GM18907 (cell line): ENCODE measurements around the gene TBC1D14.
"Not testable (repeated sequence)": the region's sequence is repeated elsewhere in the genome, so short reads cannot be mapped to it uniquely, and the experiment has no call there.

Source experiments
- ATAC-seq: cut with Tn5 transposase; IDR thresholded peaks from one replicate; pipeline ENCODE4 v1.9.1; 2021; ENCODE audit warnings: mild to moderate bottlenecking, moderate library complexity; ENCODE audit not compliant: unreplicated experiment

Gene TBC1D14

DNA sequence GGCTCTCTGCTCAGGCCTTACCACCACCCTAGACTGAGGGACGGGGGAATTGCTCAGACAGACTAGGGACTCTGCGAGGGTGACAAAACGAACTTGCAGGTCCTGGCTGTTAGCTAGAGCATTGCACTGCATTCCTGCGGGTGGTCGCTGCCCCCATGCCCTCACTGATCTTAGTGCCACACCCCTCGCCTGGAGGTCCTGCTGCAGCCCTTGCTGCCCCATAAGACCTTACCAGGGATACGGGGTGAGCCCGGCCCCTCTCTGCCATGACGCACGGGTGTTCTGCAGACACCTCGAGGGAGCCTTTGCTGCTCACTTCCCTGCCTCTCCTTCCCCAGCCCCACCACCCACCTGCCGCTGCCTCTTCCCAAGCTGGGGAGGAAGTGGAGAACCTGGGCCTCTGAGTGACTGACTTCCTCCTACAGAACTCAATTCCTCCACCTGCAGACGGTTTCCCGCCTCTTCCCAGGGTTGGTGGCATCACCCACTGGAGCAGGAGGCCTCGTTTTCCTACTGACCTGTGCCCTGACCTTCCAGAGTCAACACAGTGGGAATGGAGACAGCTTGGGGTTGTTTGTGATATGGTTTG, 19.8 kb upstream of the TBC1D14 start:
- ATAC-seq, result no peak

DNA sequence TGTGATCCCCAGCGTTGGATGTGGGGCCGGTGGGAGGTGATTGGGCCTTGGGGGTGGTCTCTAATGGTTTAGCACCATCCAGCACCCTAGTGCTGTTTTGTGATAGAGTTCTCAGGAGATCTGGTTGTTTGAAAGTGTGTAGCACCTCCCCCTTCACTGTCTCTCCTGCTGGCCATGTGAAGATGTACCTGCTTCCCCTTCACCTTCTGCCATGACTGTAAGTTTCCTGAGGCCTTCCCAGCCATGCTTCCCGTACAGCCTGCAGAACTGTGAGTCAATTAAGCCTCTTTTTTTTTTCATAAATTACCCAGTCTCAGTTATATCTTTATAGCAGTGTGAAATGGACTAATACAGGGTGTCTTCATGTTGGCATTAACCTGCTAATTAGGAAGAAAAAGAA, 19.3 kb upstream of the TBC1D14 start:
- ATAC-seq, result no peak

DNA sequence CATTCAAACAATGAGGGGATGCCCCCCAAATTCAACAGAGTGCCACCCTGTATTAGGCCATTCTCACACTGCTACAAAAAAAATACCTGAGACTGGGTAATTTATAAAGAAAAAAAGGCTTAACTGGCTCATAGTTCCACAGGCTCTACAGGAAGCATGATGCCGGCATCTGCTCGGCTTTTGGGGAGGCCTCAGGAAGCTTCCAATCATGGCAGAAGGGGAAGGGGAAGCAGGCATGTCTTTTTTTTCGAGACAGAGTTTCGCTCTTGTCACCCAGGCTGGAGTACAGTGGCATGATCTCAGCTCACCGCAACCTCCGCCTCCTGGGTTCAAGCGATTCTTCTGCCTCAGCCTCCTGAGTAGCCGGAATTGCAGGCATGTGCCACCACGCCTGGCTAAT, 18.7 kb upstream of the TBC1D14 start:
- ATAC-seq, result not testable (repeated sequence)

DNA sequence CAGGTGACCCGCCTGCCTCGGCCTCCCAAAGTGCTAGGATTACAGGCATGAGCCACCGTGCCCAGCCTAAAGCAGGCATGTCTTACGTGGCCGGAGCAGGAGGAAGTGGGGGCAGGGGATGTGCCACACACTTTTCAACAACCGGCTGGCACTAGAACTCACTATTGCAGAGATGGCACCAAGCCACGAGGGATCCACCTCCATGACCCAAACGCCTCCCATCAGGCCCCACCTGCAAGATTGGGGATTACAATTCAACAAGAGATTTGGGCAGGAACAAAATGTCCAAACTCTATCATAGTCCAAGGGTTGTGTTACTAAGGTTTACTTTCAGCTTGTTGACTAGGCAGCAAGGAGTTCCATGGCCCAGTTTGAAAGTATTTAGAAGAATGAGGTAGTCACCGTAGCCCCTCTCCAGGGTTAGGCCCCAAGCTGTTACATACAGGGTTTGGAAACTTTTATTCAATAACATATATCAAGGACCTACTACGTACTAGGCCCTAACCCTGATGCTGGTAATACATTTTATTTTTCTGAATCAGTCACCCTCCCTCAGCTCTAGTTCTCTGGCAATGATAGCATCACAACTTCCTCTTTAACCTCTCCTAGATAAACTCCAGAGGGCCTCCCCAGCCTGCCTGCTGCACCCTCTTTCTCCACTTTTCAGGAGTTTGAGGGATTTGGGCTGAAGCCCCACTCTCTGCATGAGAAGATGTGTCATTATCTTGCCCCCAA, 18.0 kb upstream of the TBC1D14 start:
- ATAC-seq, result peak; percentile 25

DNA sequence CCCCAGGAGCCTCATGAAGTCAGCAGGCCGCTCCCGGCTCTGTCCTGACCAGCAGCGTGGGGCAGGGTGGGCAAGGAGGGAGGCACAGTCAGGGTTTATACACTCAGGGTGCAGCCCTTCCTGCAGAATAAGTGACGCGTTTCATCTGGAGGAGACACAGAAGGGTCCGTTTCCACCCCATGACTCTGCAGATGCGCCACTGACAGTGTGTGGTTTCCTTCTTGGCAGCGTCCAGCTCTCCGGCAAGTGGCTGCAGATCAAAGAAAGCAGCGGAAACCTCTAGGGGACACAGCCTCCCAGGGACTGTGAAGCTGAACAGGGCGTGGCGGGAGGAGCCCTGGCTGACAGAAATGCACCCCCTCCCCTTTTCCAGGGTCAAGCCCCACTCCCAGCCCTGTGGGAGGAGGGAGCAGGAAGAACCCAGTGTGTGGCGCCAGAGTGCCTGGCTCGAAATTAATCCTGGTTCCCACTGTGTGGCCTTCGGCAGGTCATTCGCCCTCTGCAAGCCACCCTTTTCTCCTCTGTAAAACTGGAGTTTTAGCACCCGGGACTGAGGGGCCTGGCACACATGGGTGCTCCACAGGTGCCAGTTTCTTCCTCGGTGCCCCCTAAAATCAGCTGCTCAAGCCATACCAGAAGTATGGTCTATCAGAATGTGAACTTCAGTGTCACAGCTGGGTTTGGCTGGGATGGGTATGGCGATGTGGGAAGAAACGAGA, 17.3 kb upstream of the TBC1D14 start:
- ATAC-seq, result peak; percentile 65

DNA sequence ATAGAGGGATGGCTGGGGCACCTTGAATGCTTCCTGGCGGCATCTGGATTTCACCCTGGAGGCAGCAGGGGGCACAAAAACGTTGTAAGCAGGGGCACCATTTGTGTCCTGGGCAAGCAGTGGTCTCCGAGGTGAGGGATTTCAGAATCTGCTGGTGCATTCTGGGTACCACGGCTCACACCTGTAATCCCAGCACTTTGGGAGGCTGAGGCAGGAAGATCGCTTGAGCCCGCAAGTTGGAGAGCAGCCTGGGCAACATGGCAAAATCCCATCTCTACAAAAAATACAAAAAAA, 16.8 kb upstream of the TBC1D14 start:
- ATAC-seq, result no peak

DNA sequence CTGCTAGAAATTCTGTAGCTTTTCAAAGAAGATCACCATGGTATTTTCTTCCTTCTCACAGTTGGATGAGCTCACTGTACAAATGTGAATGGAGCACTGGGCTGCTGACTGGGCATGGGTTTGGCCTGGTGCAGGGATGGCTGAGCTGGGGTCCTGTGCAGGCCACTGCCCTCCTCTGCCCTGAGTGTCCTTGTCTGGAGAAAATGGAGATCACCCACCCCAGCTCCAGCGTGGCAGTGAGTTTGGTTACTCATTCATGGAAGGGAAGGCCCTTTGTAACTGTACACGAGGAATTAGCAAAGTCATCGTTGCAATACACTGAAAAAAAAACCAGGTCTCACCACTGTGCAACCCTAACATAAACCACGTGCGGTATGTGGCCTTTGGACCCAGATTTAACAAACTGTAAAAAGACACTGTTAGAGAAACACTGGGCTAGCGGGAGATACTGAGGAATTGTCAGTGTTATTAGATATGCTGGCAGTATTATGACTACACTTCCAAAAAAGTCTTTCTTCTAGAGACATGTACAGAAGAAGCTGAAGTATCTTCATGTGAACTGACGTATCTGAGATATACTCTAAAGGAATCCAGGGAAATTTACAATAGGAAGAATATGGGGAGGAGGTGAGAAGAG, 16.1 kb upstream of the TBC1D14 start:
- no peak for ATAC-seq

DNA sequence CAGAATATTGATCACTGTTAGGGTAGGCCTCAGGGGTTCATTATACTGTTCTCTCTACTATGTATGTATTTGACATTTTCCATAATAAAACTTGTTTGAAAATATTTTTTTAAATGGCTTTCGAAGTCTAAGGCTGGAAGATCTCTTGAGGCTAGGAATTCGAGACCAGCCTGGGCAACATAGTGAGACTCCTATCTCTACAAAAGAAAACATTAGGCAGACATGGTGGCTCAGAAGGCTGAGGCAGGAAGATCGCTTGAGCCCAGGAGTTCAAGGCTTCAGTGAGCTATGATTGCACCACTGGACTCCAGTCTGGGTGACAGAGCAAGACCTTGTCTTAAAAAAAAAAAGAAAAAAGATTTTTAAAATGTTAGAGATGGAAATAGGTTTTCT, 15.5 kb upstream of the TBC1D14 start:
- ATAC-seq, result no peak

DNA sequence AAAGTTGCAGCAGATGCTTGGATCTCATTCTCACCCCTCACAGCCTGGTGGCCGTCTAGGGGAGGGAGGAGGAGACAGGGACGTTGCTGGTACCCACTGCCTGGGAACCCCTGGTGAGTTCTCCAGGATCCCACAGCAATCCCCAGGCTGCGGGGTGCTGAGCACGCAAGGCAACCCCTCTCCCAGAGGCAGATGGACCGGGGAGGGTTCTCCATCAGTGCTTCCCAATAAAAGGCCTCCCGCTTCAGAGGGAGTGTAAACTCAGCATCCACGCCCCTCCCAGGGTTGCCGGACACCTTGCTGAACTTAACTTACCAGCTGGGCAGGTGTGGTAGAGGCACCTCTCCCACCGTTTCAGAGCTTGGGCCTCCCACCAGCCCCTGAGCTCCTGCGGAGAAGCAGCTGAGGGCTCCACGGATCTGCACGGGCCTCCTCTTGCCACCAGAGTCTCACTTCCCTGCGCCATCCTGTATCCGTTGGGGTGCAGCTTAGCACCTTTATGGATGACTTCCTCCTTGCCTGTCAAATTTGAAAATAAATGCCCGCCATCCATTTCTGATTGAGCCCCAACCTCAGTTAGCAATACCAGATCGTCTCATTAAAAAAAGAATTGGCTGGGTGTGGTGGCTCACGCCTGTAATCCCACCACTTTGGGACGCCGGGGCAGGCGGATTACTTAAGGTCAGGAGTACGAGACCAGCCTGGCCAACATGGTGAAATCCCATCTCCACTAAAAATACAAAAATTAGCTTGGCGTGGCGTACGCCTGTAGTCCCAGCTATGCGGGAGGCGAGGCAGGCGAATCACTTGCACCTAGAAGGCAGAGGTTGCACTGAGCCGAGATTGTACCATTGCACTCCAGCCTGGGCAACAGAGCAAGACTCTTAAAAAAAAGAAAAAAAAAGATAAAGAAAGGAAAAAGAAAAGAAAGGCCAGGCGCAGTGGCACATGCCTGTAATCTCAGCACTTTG, 14.8 kb upstream of the TBC1D14 start:
- ATAC-seq, result no peak

DNA sequence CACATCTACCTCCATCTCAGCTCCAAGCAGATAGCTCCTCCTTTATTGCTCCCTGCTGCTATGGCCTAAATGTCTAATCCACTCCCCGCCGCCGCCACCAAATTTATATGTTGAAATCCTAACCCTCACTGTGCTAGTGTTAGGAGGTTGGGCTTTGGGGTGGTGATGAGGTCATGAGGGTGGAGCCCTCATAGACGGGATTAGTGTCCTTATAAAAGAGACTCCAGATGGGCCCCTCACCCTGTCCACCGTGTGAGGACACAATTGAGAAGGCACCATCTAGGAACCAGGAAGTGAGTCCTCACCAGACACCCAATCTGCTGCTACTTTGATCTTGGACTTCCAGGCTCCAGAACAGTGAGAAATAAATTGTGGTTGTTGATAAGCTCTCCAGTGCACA, 13.6 kb upstream of the TBC1D14 start:
- no peak for ATAC-seq

DNA sequence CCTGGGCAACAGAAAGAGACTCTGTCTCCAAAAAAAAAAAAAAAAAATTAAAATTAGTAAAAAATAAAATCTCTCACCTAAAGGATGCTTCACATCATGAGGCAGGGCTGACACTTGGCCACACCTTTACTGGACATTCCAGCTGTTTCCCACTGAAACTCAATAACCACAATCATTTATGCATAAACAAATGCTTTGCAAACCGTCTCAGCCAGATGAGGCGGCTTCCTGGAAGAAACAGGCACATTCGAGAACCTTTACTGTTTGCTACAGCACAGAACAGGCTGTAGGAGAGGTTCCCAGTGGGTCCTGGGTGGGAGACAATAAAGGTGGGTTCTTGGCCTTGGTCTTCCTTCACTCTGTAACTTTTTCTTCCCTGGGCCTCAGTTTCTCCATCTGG, 10.9 kb upstream of the TBC1D14 start:
- no peak for ATAC-seq

DNA sequence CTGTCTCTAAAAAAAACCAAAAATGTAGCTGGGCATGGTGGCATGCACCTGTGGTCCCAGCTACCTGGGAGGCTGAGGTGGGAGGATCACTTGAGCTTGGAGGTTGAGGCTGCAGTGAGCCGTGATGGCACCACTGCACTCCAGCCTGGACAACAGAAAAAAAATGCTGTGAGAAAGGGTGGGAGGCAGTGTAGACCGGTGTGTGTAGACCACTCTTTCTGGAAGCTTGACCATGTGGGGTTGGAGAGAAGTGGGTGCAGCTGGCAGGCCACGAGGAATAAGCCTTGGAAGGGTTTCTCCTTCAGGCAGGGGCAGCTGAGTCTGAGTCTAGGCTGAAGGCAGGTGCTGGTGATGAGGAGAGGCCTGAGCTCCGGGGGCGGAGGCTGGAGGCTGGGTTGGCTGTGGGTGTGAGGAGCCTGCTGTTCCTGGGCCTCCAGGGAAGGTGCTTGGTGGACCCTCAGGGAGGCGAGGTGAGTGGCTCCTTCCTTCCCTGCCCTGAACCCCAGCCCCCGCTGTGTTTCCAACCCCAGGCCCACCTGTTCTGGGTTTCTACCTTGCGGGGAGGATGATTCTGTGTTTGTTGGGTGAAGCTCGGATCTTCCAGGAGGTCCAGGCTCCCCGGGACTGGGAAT, 9.3 kb upstream of the TBC1D14 start:
- ATAC-seq, result no peak

DNA sequence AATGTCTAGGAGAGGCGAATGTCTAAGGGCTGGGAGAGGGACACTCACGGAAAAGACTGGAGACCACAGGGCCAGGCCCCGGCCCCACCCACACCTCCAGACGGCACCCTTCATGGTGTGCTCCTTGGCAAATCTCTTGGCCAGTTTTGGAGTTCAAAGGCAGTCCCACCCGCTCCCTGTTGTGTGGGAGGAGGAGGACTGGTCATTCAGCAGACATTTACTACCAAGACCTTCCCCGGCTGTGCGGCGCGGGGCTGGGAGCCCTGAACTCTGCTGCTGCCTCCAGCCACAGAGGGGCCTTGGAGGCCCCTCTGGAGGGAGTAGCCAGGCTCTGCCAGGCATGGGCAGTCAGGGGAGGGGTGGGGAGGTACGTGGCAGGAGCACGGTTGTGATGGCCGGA, 8.7 kb upstream of the TBC1D14 start:
- no peak for ATAC-seq

DNA sequence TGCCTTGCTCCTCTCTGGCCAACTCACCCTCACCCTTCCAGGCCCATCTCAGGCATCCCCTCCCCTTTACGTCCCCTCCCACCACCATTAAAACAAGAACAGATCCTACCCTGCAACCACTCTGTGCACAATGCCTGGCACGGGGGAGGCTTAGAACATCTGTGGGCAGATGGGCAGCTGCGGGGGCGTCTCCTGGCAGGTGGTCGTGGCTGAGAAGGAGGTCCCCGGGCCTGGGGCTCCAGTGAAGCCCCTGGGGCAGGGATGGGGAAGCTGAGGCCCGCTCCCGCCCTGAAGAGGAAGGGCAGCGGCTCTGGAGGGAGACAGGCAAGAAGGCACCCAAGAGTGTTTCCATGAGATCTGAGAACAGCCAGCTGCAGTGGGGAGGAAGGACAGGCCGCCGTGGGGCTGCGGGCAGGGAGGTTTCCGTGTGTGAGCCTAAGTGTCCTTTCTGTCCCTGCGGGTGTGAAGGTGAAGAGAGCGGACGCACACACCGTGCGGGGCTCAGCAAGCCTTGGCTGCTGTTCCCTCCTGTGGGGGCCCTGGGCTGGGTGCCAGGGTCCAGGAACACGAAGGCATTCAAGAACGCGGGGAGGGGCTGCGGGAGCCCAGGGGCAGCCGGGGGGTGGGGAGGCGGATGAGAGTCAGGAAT, 7.8 kb upstream of the TBC1D14 start:
- ATAC-seq, result no peak

DNA sequence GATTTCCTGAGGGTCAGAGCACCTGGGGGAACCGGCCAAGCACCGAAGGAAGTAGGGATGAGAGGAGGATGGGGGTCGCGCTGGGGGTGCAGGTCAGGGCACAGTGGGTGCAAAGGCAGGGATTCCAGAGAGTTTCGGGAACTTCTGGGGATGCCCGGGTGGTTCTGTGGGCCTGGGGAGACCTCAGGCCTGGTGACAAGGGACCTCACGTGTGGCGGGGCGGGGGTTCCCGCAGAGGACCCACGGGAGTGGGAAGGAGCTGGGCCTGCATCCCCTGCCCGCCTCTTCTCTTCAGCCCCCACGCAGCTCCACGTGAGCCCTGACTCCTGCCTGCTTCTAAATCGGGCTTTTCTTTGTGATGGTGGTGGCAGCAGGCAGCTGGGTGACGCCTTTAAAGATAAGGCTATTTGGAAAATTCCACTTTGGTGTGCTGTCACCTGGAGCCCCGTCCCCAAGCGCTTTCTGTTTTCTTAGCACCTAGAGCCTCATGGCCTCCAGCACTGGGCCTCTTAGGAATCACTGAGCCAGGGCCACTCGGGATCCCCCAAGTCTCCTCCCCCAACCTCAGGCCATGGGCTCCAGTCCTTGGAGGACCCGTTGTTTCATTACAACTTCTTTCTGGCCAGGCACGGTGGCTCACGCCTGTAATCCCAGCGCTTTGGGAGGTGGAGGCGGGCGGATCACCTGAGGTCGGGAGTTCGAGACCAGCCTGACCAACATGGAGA, 7.1 kb upstream of the TBC1D14 start:
- ATAC-seq, result no peak

DNA sequence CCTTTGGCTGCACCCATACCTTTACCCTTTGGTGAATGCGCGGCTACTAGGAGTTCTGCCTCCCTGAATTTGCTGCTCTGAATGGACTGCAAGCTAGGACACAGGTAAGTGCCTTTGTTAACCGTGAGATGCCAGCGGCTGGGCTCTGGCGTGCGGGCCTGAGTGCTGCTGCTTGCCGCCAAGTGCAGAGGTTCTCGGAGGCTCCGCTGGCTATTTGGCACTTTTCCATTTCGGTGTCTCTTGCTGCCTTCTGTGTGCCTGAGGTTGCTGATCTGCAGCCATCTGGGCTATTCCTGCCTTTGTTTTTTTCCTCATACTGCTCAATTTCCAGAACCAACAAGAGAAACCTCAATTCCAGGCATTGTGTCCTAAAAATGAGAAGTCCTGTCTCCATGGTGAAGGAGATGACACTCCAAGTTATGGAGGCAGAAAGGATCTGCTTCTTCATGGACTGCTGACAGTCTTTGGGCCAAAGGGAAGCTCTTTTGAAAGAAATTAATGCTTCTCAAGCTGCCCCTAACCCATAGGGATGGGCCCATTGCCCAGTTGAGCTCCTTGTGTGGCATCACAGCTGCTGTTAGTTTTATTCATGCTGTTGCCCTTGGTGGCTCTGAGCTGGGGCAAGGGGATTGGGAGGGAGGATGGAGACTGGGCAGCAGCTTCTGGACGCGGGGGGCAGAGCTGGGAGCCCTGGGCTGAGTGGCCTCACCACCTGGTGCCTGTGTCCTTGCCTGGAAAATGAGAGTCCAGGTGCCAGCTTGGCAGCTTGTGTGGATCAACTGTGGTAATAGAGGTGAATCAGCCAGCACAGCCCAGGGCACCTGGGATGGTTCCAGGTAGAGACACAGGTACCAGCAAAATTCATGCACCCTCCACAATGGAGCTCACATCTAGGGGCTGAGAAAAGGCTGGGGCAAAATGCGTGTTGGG, 3.8 kb upstream of the TBC1D14 start:
- no peak for ATAC-seq

DNA sequence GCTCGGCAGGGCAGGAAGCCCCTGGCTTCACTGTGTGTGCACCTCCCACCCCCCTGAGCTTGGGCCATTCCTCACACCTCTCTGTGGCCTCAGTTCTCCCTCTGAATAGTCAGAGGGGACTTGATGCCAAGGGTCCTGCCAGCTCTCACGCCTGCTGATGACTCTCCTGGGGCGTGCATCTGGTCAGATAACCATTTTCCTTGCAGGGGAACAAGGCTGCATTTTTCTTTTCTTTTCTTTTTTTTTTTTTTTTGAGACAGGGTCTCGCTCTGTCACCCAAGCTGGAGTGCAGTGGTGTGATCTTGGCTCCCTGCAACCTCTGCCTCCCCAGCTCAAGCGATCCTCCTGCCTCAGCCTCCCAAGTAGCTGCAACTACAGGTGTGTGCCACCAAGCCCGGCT, 3.1 kb upstream of the TBC1D14 start:
- ATAC-seq, result not testable (repeated sequence)

DNA sequence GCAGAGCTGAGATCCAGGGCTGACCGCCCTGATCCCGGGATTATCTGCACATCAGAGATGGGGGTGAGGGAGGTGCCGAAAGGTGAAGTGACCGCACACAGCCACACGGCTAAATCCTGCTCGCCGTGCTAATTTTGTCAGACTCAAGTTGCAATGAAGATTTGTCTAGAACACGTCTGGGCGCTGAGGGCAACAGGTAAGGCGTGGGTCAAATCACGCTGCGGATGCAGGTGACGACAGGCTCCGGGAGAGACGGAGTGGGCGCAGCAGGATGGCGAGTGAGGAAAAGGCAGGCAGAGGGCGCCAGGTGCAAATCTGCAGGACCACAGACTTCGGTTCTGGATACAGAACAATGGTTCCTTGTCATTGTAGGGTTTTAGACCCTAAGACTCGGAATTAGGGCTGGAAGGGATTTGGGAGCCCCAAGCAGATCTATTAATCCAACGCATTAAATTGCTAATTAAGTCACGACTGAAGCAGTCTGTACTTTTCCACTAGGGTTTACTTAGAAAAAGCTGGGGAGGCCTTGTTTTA, 1.9 kb upstream of the TBC1D14 start:
- no peak for ATAC-seq
